ENCODE measurements around the gene SLC41A3. TPM values are rescaled to one million over a fixed set of nuclear protein-coding genes. Genes with fewer than 3 reads are reported as not detected.

Gene SLC41A3
- total and polyA plus RNA-seq, 2 of the 8 experiments (the other 6 are each of a cell fraction or from before 2014, with no cell fraction given) = 30.2 to 56.4 TPM

DNA sequence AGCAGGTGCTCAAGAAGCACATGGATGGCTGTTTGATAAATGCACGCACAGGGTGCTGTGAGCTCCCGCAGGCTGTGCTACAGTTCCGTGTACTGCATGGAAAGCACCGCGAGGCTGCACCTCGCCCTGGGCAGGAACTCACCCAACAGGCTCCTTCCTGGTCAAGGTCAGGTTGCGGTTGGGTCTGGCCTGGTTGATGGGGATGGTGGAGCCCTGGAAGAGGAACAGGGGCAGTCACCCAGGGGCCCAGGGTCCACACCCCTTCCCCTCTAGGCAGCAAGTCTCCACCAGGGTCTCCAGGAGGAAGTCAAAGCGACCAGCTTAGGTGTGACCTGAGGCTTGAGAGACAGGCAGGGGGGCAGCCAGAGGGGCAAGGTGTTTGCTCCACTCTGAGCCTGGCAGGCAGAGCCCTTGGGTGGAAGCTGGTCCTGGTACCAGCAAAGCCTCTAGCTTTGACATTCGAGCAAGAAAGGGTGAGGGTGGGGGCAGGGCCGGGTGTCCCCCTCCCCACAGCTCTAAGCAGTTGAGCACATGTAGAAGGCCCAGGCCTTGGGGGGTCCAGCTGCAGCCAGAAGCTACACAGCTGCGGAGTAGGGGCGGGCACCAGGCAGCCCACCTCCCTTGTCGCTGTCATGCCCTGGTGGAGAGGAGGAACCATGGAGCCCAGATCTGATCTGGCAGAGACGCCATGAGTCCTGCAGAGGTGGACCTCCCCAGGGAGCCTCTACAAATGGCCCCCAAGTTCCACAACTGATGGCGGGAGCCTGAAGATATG lies 46.3 kb upstream of the SLC41A3 start (continued):
- TF ChIP-seq, protein P1, sequence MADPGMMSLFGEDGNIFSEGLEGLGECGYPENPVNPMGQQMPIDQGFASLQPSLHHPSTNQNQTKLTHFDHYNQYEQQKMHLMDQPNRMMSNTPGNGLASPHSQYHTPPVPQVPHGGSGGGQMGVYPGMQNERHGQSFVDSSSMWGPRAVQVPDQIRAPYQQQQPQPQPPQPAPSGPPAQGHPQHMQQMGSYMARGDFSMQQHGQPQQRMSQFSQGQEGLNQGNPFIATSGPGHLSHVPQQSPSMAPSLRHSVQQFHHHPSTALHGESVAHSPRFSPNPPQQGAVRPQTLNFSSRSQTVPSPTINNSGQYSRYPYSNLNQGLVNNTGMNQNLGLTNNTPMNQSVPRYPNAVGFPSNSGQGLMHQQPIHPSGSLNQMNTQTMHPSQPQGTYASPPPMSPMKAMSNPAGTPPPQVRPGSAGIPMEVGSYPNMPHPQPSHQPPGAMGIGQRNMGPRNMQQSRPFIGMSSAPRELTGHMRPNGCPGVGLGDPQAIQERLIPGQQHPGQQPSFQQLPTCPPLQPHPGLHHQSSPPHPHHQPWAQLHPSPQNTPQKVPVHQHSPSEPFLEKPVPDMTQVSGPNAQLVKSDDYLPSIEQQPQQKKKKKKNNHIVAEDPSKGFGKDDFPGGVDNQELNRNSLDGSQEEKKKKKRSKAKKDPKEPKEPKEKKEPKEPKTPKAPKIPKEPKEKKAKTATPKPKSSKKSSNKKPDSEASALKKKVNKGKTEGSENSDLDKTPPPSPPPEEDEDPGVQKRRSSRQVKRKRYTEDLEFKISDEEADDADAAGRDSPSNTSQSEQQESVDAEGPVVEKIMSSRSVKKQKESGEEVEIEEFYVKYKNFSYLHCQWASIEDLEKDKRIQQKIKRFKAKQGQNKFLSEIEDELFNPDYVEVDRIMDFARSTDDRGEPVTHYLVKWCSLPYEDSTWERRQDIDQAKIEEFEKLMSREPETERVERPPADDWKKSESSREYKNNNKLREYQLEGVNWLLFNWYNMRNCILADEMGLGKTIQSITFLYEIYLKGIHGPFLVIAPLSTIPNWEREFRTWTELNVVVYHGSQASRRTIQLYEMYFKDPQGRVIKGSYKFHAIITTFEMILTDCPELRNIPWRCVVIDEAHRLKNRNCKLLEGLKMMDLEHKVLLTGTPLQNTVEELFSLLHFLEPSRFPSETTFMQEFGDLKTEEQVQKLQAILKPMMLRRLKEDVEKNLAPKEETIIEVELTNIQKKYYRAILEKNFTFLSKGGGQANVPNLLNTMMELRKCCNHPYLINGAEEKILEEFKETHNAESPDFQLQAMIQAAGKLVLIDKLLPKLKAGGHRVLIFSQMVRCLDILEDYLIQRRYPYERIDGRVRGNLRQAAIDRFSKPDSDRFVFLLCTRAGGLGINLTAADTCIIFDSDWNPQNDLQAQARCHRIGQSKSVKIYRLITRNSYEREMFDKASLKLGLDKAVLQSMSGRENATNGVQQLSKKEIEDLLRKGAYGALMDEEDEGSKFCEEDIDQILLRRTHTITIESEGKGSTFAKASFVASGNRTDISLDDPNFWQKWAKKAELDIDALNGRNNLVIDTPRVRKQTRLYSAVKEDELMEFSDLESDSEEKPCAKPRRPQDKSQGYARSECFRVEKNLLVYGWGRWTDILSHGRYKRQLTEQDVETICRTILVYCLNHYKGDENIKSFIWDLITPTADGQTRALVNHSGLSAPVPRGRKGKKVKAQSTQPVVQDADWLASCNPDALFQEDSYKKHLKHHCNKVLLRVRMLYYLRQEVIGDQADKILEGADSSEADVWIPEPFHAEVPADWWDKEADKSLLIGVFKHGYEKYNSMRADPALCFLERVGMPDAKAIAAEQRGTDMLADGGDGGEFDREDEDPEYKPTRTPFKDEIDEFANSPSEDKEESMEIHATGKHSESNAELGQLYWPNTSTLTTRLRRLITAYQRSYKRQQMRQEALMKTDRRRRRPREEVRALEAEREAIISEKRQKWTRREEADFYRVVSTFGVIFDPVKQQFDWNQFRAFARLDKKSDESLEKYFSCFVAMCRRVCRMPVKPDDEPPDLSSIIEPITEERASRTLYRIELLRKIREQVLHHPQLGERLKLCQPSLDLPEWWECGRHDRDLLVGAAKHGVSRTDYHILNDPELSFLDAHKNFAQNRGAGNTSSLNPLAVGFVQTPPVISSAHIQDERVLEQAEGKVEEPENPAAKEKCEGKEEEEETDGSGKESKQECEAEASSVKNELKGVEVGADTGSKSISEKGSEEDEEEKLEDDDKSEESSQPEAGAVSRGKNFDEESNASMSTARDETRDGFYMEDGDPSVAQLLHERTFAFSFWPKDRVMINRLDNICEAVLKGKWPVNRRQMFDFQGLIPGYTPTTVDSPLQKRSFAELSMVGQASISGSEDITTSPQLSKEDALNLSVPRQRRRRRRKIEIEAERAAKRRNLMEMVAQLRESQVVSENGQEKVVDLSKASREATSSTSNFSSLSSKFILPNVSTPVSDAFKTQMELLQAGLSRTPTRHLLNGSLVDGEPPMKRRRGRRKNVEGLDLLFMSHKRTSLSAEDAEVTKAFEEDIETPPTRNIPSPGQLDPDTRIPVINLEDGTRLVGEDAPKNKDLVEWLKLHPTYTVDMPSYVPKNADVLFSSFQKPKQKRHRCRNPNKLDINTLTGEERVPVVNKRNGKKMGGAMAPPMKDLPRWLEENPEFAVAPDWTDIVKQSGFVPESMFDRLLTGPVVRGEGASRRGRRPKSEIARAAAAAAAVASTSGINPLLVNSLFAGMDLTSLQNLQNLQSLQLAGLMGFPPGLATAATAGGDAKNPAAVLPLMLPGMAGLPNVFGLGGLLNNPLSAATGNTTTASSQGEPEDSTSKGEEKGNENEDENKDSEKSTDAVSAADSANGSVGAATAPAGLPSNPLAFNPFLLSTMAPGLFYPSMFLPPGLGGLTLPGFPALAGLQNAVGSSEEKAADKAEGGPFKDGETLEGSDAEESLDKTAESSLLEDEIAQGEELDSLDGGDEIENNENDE (IDR thresholded peaks at IDR 0.05; ENCODE audit: insufficient replicate concordance, low read length) = no peak
- TF ChIP-seq JUND (IDR thresholded peaks at IDR 0.05; ENCODE audit: low read length) (no peak), HDAC6 (IDR thresholded peaks at IDR 0.05; ENCODE audit: low read depth, low read length) (no peak), SAP30 (IDR thresholded peaks at IDR 0.05; ENCODE audit: insufficient read depth, insufficient replicate concordance, low read length) (no peak), BACH1 (IDR thresholded peaks at IDR 0.05; ENCODE audit: low read length) (no peak), TAF1 (IDR thresholded peaks at IDR 0.05; ENCODE audit: low read depth, low read length) (no peak), NRF1 (IDR thresholded peaks at IDR 0.05; ENCODE audit: low read depth, low read length) (no peak), SIRT6 (IDR thresholded peaks at IDR 0.05; ENCODE audit: low read length) (no peak), KDM4A (IDR thresholded peaks at IDR 0.05; ENCODE audit: low read depth, low read length, severe bottlenecking) (no peak), EZH2 (IDR thresholded peaks at IDR 0.05; ENCODE audit: low read depth, low read length, severe bottlenecking) (no peak), CBX8 (IDR thresholded peaks at IDR 0.05; ENCODE audit: borderline replicate concordance, low read depth, low read length) (no peak)
